Airway epithelial cell (primary cell): ENCODE measurements around the gene SDR9C7. TPM values are rescaled to one million over a fixed set of nuclear protein-coding genes. Genes with fewer than 3 reads are reported as not detected.

Source experiments
- total RNA-seq: library from RNA; depleted of rRNA; stranded (reverse); fragments of >200 nt; gene quantifications from 2 replicates; pipeline ENCODE4 v1.2.3, GENCODE V29; 2015

SDR9C7 gene
- 4.5 and 5.1 TPM in 2 replicates for total RNA-seq

DNA sequence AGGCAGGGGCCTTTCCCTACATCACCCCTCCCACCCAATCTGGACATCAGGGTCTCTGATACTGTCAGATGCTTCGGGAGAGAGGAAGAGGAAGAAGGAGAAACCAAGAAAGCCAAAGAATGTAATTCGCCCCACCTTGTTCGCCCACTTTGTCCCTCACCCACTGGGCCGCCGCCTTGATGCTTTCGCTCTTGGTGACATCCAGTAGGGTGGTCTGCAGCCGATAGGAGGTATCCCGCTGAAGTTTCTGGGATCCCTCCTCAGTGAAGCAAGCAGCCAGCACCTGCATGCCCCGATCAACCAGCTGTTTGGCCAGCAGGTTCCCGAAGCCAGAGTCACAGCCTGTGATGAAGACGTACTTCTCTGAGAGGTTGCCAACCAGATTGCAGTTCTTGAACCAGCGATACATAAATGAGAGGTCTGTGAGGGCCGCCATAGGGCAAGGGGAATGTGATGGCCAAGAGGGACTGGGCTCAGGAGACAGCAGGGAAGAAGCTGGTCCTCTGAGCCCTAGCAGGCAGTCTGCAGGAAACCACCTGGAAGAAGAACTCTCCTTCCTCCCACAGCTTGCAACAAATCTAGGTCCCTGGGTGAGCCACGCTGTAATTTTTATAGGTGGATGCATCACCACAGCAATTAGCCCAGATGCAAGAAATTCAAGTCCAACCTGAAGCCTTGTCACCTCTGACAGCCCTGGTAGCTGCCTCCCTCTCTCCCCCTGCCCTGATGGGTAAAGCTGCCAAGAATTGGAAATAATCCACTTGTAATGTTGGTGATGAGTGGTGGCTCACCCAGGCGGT lies at the start of gene SDR9C7:
Gene SDR9C7 (minus strand): TSS at position 583 of the 800 bp plus-strand sequence. CDS start 147 bp downstream, at position 436.

GRCh38 chr12:56957229-56958052 lies 23.2 kb upstream of the SDR9C7 start, which contains the start of gene RDH16:
TSS of gene RDH16 (minus strand) at chr12:56957608. CDS start at chr12:56957462, 146 bp downstream.

Other genes with a start within 250 kb of the SDR9C7 start
- 84.1 and 139 TPM in 2 replicates for gene PTGES3, start 246.1 kb downstream of the SDR9C7 start, total RNA-seq
- 1,159 and 1,186 TPM in 2 replicates for gene NACA, start 209.1 kb downstream of the SDR9C7 start, total RNA-seq
- gene PRIM1, start 182.1 kb downstream of the SDR9C7 start, total RNA-seq: 18.3 and 21.9 TPM in 2 replicates
- gene HSD17B6, start 171.1 kb downstream of the SDR9C7 start, total RNA-seq: 0.35 and 0.65 TPM in 2 replicates
- 0.28 and 0.49 TPM in 2 replicates for gene RDH16, start 23.2 kb upstream of the SDR9C7 start, total RNA-seq
- gene ZBTB39, start 72.1 kb upstream of the SDR9C7 start, total RNA-seq: 3.5 and 5.2 TPM in 2 replicates
- gene TAC3, start 82.1 kb upstream of the SDR9C7 start, total RNA-seq: not detected in 2 replicates
- not detected in 2 replicates for gene MYO1A, start 115.7 kb upstream of the SDR9C7 start, total RNA-seq
- gene NEMP1, start 144.4 kb upstream of the SDR9C7 start, total RNA-seq: 7.5 and 10.4 TPM in 2 replicates
- 72.4 and 73.9 TPM in 2 replicates for gene NAB2, start 154.7 kb upstream of the SDR9C7 start, total RNA-seq
- gene STAT6, start 177.0 kb upstream of the SDR9C7 start, total RNA-seq: 65.3 and 78.1 TPM in 2 replicates
- 25.8 and 34.4 TPM in 2 replicates for gene LRP1, start 194.1 kb upstream of the SDR9C7 start, total RNA-seq
- gene LRP1-AS, start 213.2 kb upstream of the SDR9C7 start, total RNA-seq: not detected in 2 replicates